Measurements from ENCODE around the gene SHISA6. TPM values are rescaled to one million over a fixed set of nuclear protein-coding genes. Genes with fewer than 3 reads are reported as not detected.

The SHISA6 gene
- not detected for total RNA-seq

DNA sequence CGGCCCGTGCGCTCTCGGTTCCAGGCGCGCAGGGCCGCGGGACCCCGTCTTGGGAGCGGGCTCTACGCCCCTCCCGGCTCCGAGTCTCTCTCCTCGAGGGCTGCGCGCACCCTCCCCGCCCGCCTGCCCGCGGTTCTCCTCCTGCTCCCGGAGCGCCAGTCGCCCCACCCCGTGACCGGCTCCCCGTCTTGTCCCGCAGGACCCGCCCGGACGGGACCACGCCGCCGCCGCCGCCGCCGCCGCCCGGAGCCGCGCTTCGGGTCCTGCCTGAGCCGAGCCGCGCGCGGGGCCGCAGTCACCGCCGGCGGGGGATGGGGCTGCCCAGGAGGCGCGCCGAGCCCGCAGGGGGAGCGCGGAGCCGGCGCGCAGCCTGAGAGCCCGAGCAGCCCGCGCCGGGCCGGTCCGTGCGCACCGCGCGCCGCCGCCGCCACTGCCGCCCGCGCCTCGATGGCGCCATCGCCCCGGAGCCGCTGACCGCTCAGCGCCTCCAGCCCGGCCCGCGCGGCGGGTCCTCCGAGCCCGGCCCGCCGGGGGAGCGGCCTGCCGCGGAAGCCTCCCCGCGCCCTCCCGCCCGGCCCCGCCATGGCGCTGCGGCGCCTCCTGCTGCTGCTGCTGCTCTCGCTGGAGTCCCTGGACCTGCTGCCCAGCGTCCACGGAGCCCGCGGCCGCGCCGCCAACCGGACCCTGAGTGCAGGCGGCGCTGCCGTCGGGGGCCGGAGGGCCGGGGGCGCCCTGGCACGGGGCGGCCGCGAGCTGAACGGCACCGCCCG lies at the start of gene SHISA6:
Gene SHISA6 (plus strand): TSS at position 373 of the 770 bp plus-strand sequence.
- H3K9me3 Mint-ChIP-seq: peaks cover 1% of the 10 kb centered on the region
- no peak within 1 kb of the TSS for H3K27ac Mint-ChIP-seq
- peaks cover 51% of the 10 kb centered on the region for H3K27me3 Mint-ChIP-seq
- no peaks in the 10 kb centered on the region for H3K4me1 Mint-ChIP-seq
- no peak for DNase-seq
- no peak within 1 kb of the TSS for H3K4me3 Mint-ChIP-seq
- H3K36me3 Mint-ChIP-seq: peaks cover 1% of the 10 kb centered on the region

- no peaks in the 10 kb centered on the region for H3K36me3 Mint-ChIP-seq
- no peaks in the 10 kb centered on the region for H3K27me3 Mint-ChIP-seq
- DNase-seq: no peak
- H3K9me3 Mint-ChIP-seq: peaks cover 3% of the 10 kb centered on the region
- no peak overlapping the region for H3K27ac Mint-ChIP-seq
- no peak overlapping the region for H3K4me3 Mint-ChIP-seq
- no peaks in the 10 kb centered on the region for H3K4me1 Mint-ChIP-seq
Observed at GRCh38 chr17:11195801-11196200, 45.2 kb upstream of the SHISA6 start.

GRCh38 chr17:11204991-11205390 lies 36.0 kb upstream of the SHISA6 start:
- no peak overlapping the region for H3K27ac Mint-ChIP-seq
- no peaks in the 10 kb centered on the region for H3K4me1 Mint-ChIP-seq
- H3K36me3 Mint-ChIP-seq: no peaks in the 10 kb centered on the region
- no peak for DNase-seq
- H3K4me3 Mint-ChIP-seq: no peak overlapping the region
- peaks cover 2% of the 10 kb centered on the region for H3K9me3 Mint-ChIP-seq
- H3K27me3 Mint-ChIP-seq: no peaks in the 10 kb centered on the region

DNA sequence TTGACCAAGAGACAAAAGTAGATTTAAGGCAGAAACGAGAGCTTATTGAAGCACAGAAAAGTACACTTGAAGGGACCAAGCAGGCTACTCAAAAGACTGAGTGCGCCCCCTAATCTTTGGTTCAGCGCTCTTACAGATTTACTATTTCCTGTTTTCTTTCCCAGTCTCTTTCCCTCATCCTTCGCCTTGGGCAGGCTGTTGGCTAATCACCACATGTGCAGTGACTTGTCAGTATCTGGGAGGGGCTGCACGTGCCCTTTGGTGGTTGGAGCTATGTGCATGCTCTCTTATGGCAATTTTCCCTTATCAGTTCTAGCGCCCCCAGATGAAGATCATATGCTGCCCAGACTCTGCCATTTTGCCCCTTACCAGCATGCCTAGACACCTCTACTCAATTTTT lies 35.4 kb upstream of the SHISA6 start:
- no peaks in the 10 kb centered on the region for H3K4me1 Mint-ChIP-seq

DNA sequence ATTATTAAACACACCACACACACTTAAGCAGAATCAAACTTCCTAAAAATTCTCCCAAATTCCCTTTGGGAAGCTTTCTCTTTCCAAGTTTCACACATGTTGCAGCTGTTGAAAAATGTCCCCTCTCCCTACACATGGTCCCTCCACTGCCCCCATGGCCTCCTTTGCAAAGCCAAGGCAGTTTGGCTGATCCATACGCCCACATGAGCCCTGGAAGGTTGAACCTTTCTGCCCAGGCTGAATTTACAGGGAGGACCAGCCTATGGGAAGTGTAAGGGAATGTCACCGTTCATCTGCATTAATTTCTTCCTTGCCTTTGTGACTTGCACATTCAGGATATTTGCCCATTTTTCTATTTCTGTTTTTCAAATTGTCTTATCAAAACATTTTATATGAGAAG lies 31.1 kb upstream of the SHISA6 start:
- Mint-ChIP-seq H3K4me3 (no peak overlapping the region), H3K36me3 (no peaks in the 10 kb centered on the region), H3K9me3 (peaks cover 14% of the 10 kb centered on the region), H3K27me3 (no peaks in the 10 kb centered on the region), H3K27ac (no peak overlapping the region), H3K4me1 (no peaks in the 10 kb centered on the region)
- DNase-seq: no peak

More for the DNA sequence above, 35.4 kb upstream of the SHISA6 start:
- no peak for DNase-seq
- H3K27ac Mint-ChIP-seq: no peak overlapping the region
- no peak overlapping the region for H3K4me3 Mint-ChIP-seq
- no peaks in the 10 kb centered on the region for H3K27me3 Mint-ChIP-seq
- H3K36me3 Mint-ChIP-seq: no peaks in the 10 kb centered on the region
- peaks cover 7% of the 10 kb centered on the region for H3K9me3 Mint-ChIP-seq

DNA sequence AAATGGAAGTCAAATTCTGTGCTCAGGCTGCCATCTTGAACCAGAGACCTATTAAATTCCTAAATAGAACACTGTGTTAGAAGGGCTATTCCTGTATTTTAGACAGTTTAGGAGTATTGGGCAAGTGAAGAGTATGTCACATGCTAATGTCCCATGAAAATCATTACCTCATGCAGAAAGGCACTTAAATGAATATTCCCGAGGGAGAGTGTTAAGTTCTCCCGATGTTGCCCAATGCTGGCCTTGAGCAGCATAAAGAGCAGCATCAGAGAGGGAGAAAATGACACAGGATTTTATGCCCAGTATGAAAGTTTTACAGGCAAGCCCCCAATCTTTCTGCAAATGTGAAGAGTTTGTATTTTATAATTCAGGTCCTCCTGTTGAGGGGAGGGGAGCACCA lies 28.2 kb upstream of the SHISA6 start:
- H3K9me3 Mint-ChIP-seq: peaks cover 14% of the 10 kb centered on the region
- no peaks in the 10 kb centered on the region for H3K36me3 Mint-ChIP-seq
- no peak for DNase-seq
- H3K27ac Mint-ChIP-seq: no peak overlapping the region
- H3K4me1 Mint-ChIP-seq: no peaks in the 10 kb centered on the region
- peaks cover 3% of the 10 kb centered on the region for H3K27me3 Mint-ChIP-seq
- H3K4me3 Mint-ChIP-seq: no peak overlapping the region

DNA sequence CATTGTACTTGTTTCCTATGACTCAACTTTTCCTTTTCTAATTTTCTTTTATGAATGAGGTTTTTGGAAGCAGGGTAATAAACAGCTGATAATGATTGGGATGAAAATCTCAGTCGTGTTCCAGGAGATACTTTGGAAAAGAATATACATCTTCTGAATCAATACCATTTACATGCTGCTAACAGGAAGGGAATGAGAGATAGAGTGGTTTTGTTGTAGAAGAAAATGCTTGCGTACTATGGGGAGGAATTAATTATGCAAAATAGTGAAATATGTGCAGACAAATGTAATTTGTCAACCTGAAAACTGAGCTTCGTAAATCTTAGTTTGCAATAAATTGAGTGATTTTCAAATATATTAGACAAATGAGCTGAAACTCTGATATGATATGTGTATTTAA lies 24.0 kb upstream of the SHISA6 start:
- Mint-ChIP-seq H3K4me3 (no peak overlapping the region), H3K4me1 (no peaks in the 10 kb centered on the region), H3K9me3 (peaks cover under 1% of the 10 kb centered on the region), H3K36me3 (no peaks in the 10 kb centered on the region), H3K27me3 (peaks cover 3% of the 10 kb centered on the region), H3K27ac (no peak overlapping the region)
- DNase-seq: no peak

- H3K27me3 Mint-ChIP-seq: peaks cover 3% of the 10 kb centered on the region
- H3K4me3 Mint-ChIP-seq: no peak overlapping the region
Observed at GRCh38 chr17:11221196-11221595, 19.8 kb upstream of the SHISA6 start.

GRCh38 chr17:11221721-11222120 lies 19.3 kb upstream of the SHISA6 start:
- Mint-ChIP-seq H3K4me3 (no peak overlapping the region), H3K27me3 (peaks cover 3% of the 10 kb centered on the region), H3K36me3 (no peaks in the 10 kb centered on the region), H3K27ac (no peak overlapping the region), H3K4me1 (no peaks in the 10 kb centered on the region), H3K9me3 (peaks cover 4% of the 10 kb centered on the region)
- DNase-seq: no peak

More at GRCh38 chr17:11221196-11221595, 19.8 kb upstream of the SHISA6 start:
- no peak for DNase-seq
- no peak overlapping the region for H3K27ac Mint-ChIP-seq
- H3K9me3 Mint-ChIP-seq: peaks cover 4% of the 10 kb centered on the region
- H3K4me1 Mint-ChIP-seq: no peaks in the 10 kb centered on the region
- H3K36me3 Mint-ChIP-seq: no peaks in the 10 kb centered on the region

- Mint-ChIP-seq H3K27ac (no peak overlapping the region), H3K27me3 (peaks cover 43% of the 10 kb centered on the region), H3K9me3 (peaks cover 1% of the 10 kb centered on the region), H3K4me1 (no peaks in the 10 kb centered on the region), H3K36me3 (peaks cover 1% of the 10 kb centered on the region), H3K4me3 (no peak overlapping the region)
- DNase-seq: no peak
Observed at GRCh38 chr17:11238705-11239104, 2.3 kb upstream of the SHISA6 start.

- no peak for DNase-seq
- Mint-ChIP-seq H3K27me3 (peaks cover 51% of the 10 kb centered on the region), H3K4me3 (no peak overlapping the region), H3K4me1 (no peaks in the 10 kb centered on the region), H3K9me3 (peaks cover 1% of the 10 kb centered on the region), H3K36me3 (peaks cover 1% of the 10 kb centered on the region), H3K27ac (no peak overlapping the region)
Observed at GRCh38 chr17:11239379-11239970, 1.5 kb upstream of the SHISA6 start.

DNA sequence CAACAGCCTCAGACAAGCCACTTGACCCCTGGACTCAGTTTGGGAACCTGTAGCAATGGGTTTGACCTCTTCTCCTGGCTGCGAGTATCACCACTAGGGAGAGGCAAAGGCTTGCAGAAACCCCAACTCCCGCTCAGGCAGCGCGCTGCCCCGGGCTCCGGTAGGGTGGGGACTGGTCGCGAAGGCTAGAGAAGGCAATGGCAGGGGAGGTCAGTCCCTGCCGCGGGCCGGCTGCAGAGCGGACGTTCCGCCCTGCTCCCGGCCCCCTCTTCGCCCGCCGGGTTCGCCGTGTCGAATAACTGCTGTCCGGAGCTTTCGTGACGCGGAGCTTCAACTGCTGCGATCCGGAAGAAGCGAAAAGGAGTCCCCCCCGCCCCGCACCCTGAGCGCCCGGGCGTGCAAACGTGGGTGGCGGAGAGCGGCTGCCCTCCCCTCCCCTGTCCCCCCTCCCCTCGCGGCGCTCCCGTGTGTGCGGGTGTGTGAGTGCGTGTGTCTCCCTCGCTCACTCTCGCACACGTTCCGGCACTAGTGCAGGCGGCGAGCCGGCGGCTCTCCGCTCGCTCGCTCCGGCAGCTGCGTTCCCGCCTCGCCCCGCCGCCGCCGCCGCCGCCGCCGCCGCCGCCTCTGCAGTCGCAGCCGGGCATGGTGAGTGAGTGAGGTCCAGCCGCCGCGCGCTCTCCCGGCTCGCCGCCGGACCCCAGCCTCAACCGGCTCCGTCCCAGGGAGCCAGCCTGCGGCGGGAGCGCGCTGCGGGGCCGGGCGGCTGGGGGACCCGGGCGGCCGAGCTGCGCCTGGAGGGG lies 772 bp upstream of the SHISA6 start:
- no peak overlapping the region for H3K4me3 Mint-ChIP-seq
- no peak for DNase-seq
- H3K9me3 Mint-ChIP-seq: peaks cover 1% of the 10 kb centered on the region
- H3K27me3 Mint-ChIP-seq: peaks cover 53% of the 10 kb centered on the region
- peaks cover 1% of the 10 kb centered on the region for H3K36me3 Mint-ChIP-seq
- H3K27ac Mint-ChIP-seq: no peak overlapping the region
- no peaks in the 10 kb centered on the region for H3K4me1 Mint-ChIP-seq

- H3K4me3 Mint-ChIP-seq: no peak overlapping the region
- peaks cover 50% of the 10 kb centered on the region for H3K27me3 Mint-ChIP-seq
- H3K9me3 Mint-ChIP-seq: peaks cover 1% of the 10 kb centered on the region
- no peak overlapping the region for H3K27ac Mint-ChIP-seq
- H3K4me1 Mint-ChIP-seq: no peaks in the 10 kb centered on the region
- DNase-seq: no peak
- peaks cover 1% of the 10 kb centered on the region for H3K36me3 Mint-ChIP-seq
Observed at GRCh38 chr17:11241611-11242226, 706 bp downstream of the SHISA6 start.

DNA sequence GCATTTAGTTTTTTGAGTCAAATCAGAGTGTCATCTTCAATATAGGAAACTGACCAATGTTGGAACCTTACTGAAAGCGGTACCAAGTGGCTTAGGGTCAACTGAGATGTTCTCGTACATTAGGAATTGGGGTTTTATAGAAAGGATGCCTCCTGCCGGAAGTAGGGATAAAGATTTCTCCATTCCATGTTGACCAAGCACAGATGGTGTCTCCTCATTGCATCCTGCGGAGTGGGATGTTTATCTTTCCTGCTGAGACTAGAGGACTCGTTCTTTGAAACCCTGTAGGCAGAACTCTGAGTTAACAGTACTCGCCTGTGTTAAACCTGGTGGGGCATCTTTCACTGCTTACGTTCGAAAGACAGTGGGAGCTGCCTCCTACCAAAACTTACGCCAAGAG lies 1.4 kb downstream of the SHISA6 start:
- H3K9me3 Mint-ChIP-seq: peaks cover 1% of the 10 kb centered on the region
- H3K36me3 Mint-ChIP-seq: peaks cover 1% of the 10 kb centered on the region
- DNase-seq: no peak
- H3K27me3 Mint-ChIP-seq: peaks cover 50% of the 10 kb centered on the region
- H3K4me1 Mint-ChIP-seq: no peaks in the 10 kb centered on the region
- H3K27ac Mint-ChIP-seq: no peak overlapping the region
- no peak overlapping the region for H3K4me3 Mint-ChIP-seq

DNA sequence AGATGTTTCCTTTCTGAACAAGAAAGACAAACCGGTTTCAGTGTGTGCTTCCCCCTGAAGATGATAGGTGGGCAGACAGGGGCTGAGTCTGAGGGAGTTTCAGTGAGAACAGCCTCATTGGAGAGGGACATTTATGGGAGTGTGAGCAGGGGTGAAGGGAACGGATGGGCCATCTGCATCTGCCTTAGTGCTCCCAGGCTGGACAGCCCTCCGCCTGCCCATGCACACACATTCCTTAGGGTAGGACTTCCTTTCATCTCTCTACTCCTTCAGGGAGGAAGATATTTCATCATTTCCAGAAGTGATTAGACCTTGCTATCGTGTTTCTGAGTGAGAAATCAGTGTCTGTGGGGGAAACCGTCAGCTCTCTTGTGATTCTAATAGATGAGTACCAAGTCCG lies 3.8 kb downstream of the SHISA6 start:
- DNase-seq: no peak
- no peak overlapping the region for H3K27ac Mint-ChIP-seq
- peaks cover 37% of the 10 kb centered on the region for H3K27me3 Mint-ChIP-seq
- H3K4me3 Mint-ChIP-seq: no peak overlapping the region
- H3K9me3 Mint-ChIP-seq: peaks cover 1% of the 10 kb centered on the region
- no peaks in the 10 kb centered on the region for H3K4me1 Mint-ChIP-seq
- peaks cover 1% of the 10 kb centered on the region for H3K36me3 Mint-ChIP-seq

Data from activated naive CD8-positive, alpha-beta T cell treated with anti-CD3 and anti-CD28 coated beads for 36 hours (primary cell).